Loucy (cell line): Measurements from ENCODE around the gene ZNF701.
"Not testable (repeated sequence)": the region's sequence is repeated elsewhere in the genome, so short reads cannot be mapped to it uniquely, and the experiment has no call there.

Experiments used
- H2AFZ ChIP-seq: fragments of 200-600 bp; sonication (generic); 2 replicates; pipeline ENCODE4 v1.6.0; 2016; ENCODE audit warnings: antibody characterized with exemption, mild to moderate bottlenecking, low read length, moderate library complexity
- H3F3A ChIP-seq: fragments of 200-600 bp; 2 replicates; pipeline ENCODE4 v1.6.0; 2016; ENCODE audit warnings: antibody characterized with exemption, low read depth, mild to moderate bottlenecking
- H3K27me3 ChIP-seq: fragments of 200-600 bp; sonication (generic); 2 replicates; pipeline ENCODE4 v1.6.1; 2014; ENCODE audit warnings: low read length, mild to moderate bottlenecking; ENCODE audit not compliant: insufficient read depth, poor library complexity, severe bottlenecking
- H3K36me3 ChIP-seq: fragments of 200-600 bp; sonication (generic); 2 replicates; pipeline ENCODE4 v1.6.1; 2016; ENCODE audit warnings: low read length; ENCODE audit not compliant: insufficient read depth
- H3K4me1 ChIP-seq: fragments of 200-600 bp; sonication (generic); 2 replicates; pipeline ENCODE4 v1.5.1; 2014; ENCODE audit warnings: low read length, mild to moderate bottlenecking; ENCODE audit not compliant: insufficient read depth, poor library complexity, severe bottlenecking
- H3K4me2 ChIP-seq: fragments of 200-600 bp; sonication (generic); 2 replicates; pipeline ENCODE4 v1.6.0; 2014; ENCODE audit warnings: antibody characterized with exemption, low read length, low read depth, mild to moderate bottlenecking; ENCODE audit not compliant: poor library complexity, severe bottlenecking
- H3K4me3 ChIP-seq: fragments of 200-600 bp; sonication (generic); 2 replicates; pipeline ENCODE4 v1.5.1; 2014; ENCODE audit warnings: low read length, mild to moderate bottlenecking, mixed read lengths; ENCODE audit not compliant: poor library complexity, severe bottlenecking
- H3K79me2 ChIP-seq: fragments of 200-600 bp; sonication (generic); 2 replicates; pipeline ENCODE4 v1.6.1; 2014; ENCODE audit warnings: low read length; ENCODE audit not compliant: insufficient read depth
- H3K9ac ChIP-seq: fragments of 200-600 bp; sonication (generic); 2 replicates; pipeline ENCODE4 v1.6.0; 2014; ENCODE audit warnings: mild to moderate bottlenecking, low read depth, low read length, moderate library complexity; ENCODE audit not compliant: poor library complexity, severe bottlenecking
- H3K9me2 ChIP-seq: fragments of 200-600 bp; sonication (generic); replicated peaks from 2 replicates; pipeline ENCODE4 v1.6.1; 2016; ENCODE audit warnings: low read depth, low read length, mixed read lengths
- H3K9me3 ChIP-seq: fragments of 200-600 bp; sonication (generic); 2 replicates; pipeline ENCODE4 v1.6.1; 2014; ENCODE audit warnings: mild to moderate bottlenecking, antibody characterized with exemption, low read length, low read depth; ENCODE audit not compliant: insufficient read depth
- H4K20me1 ChIP-seq: fragments of 200-600 bp; sonication (generic); 2 replicates; pipeline ENCODE4 v1.6.0; 2014; ENCODE audit warnings: antibody characterized with exemption, low read length, mild to moderate bottlenecking; ENCODE audit not compliant: insufficient read depth, poor library complexity, severe bottlenecking
- EZH2phosphoT487 ChIP-seq: fragments of 200-600 bp; IDR thresholded peaks from 2 replicates; pipeline ENCODE4 v1.6.1; 2018; ENCODE audit warnings: antibody characterized with exemption, mild to moderate bottlenecking, moderate library complexity, borderline replicate concordance
- TF ChIP-seq, protein P1 (sequence below): fragments of 200-600 bp; sonication (generic); conservative IDR thresholded peaks from 2 replicates; pipeline ENCODE4 v1.5.1; 2014; ENCODE audit warnings: mild to moderate bottlenecking, antibody characterized with exemption, low read length

The ZNF701 gene

DNA sequence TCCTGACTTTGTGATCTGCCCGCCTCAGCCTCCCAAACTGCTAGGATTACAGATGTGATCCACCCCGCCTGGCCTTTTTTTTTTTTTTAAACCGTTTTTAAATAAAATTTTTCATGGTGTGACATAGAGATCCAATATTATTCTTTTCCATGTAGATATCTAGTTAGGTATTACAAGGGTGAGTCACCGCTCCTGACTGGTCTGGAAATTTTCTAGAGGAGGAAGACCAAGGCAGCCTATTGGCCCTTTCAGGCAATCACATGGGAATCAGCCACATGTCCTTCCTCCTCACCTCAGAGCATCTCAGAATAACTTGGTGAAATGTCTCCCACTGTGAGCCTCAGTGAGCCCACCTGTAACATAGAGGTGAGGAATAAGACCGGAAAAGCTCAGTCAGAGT lies 28.9 kb upstream of the ZNF701 start:
- not testable (repeated sequence) for H4K20me1 ChIP-seq, H3K4me3 ChIP-seq, H3K4me2 ChIP-seq, H3F3A ChIP-seq, H3K9ac ChIP-seq, H3K9me2 ChIP-seq, H3K9me3 ChIP-seq, H3K27me3 ChIP-seq, H2AFZ ChIP-seq
- peaks cover 20% of the 10 kb centered on the region for H3K4me1 ChIP-seq
- H3K79me2 ChIP-seq, result peaks cover 32% of the 10 kb centered on the region
- H3K36me3 ChIP-seq, result peaks cover 16% of the 10 kb centered on the region

- TF ChIP-seq EZH2phosphoT487, result no peak
- TF ChIP-seq, protein P1, sequence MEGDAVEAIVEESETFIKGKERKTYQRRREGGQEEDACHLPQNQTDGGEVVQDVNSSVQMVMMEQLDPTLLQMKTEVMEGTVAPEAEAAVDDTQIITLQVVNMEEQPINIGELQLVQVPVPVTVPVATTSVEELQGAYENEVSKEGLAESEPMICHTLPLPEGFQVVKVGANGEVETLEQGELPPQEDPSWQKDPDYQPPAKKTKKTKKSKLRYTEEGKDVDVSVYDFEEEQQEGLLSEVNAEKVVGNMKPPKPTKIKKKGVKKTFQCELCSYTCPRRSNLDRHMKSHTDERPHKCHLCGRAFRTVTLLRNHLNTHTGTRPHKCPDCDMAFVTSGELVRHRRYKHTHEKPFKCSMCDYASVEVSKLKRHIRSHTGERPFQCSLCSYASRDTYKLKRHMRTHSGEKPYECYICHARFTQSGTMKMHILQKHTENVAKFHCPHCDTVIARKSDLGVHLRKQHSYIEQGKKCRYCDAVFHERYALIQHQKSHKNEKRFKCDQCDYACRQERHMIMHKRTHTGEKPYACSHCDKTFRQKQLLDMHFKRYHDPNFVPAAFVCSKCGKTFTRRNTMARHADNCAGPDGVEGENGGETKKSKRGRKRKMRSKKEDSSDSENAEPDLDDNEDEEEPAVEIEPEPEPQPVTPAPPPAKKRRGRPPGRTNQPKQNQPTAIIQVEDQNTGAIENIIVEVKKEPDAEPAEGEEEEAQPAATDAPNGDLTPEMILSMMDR, result 0 out of 2 replicates have a peak, but pooled peaks have one; percentile 12
- Histone ChIP-seq H2AFZ (no peak overlapping the region), H3K9me2 (no peaks in the 10 kb centered on the region), H3K4me1 (peaks cover 19% of the 10 kb centered on the region), H3K79me2 (peaks cover 30% of the 10 kb centered on the region), H3K4me3 (no peak overlapping the region), H3K36me3 (peaks cover 16% of the 10 kb centered on the region), H3K4me2 (no peak overlapping the region), H3K27me3 (no peaks in the 10 kb centered on the region), H3F3A (no peaks in the 10 kb centered on the region), H3K9ac (no peak overlapping the region), H3K9me3 (no peaks in the 10 kb centered on the region), H4K20me1 (peaks cover 6% of the 10 kb centered on the region)
These were observed 28.5 kb upstream of the ZNF701 start for GRCh38 chr19:52541608-52542007.

- not testable (repeated sequence) for H3K9me2 ChIP-seq, H3K27me3 ChIP-seq, H3K9me3 ChIP-seq, H2AFZ ChIP-seq, H4K20me1 ChIP-seq, H3K9ac ChIP-seq, H3F3A ChIP-seq
- Histone ChIP-seq H3K4me2 (peak overlapping the region; percentile 59), H3K4me3 (peak overlapping the region; percentile 34), H3K36me3 (peaks cover 16% of the 10 kb centered on the region), H3K4me1 (peaks cover 13% of the 10 kb centered on the region), H3K79me2 (peaks cover 21% of the 10 kb centered on the region)
These were observed 27.5 kb upstream of the ZNF701 start for GRCh38 chr19:52542541-52542940.

DNA sequence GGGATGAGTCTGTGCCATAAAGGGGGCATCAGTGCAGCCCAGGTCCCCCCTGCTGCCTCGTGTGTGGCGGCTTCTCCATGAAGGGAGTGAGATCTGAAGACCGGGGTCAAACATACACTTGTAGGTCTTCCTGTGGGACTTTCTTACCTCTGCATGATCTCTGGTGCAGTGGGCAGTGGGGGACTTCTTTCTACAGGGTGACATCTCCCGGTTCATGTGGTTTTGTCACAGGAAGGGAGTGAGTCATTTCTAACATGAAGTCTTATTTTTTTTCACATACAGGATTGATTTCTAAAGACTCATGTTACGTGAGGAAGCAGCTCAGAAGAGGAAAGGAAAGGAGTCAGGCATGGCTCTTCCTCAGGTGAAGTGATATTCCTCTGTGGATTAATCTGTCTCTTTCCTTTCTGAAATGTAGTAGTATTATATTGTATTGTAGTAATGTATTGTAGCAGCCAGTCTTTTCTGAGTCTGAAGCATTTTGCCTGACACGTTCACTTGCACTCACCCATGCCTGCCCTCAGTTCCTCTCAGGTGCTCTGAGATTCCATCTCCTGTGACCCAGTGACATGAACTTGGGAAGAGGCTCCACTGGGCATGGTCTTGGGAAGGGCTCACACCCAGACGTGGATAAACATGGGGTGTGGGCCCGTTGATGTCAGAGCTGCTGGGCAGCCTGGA lies 27.0 kb upstream of the ZNF701 start:
- Histone ChIP-seq H3K4me1 (peaks cover 13% of the 10 kb centered on the region), H3K9me2 (no peaks in the 10 kb centered on the region), H4K20me1 (no peaks in the 10 kb centered on the region), H3K9ac (peak overlapping the region; percentile 26), H3K9me3 (no peaks in the 10 kb centered on the region), H3K4me3 (peak overlapping the region; percentile 34), H2AFZ (no peak overlapping the region), H3K4me2 (peak overlapping the region; percentile 59), H3K36me3 (peaks cover 17% of the 10 kb centered on the region), H3K27me3 (no peaks in the 10 kb centered on the region), H3F3A (no peaks in the 10 kb centered on the region), H3K79me2 (peaks cover 18% of the 10 kb centered on the region)
- no peak for TF ChIP-seq EZH2phosphoT487
- TF ChIP-seq, protein P1, result no peak
